Lung (tissue), 12 donors: ENCODE measurements around the gene HECW1. TPM values are rescaled to one million over a fixed set of nuclear protein-coding genes. Genes with fewer than 3 reads are reported as not detected.

Source experiments
- ATAC-seq: fragments of 200-7000 bp; cut with Tn5 transposase; one replicate; pipeline ENCODE4 v1.9.1; 2020; ENCODE audit warnings: moderate number of reproducible peaks; ENCODE audit not compliant: insufficient read depth, low FRiP score
- DNase-seq, 3 donors: peaks; one replicate each; pipeline ENCODE4 v3.0.0-alpha.2; 2013 to 2017
- H3K27ac ChIP-seq, 2 donors: one replicate each; pipeline ENCODE4 v1.5.1; 2013; ENCODE audit warnings: mild to moderate bottlenecking in 2 of 2, moderate library complexity in 2 of 2, control low read depth in 1 of 2, inconsistent platforms in 1 of 2, low read depth in 1 of 2, low read length in 1 of 2
- H3K27me3 ChIP-seq, 3 donors: one replicate each; pipeline ENCODE4 v1.5.1; 2013; ENCODE audit warnings: low read length in 2 of 3; ENCODE audit not compliant: control insufficient read depth in 3 of 3, insufficient read depth in 3 of 3
- H3K36me3 ChIP-seq, 4 donors: one replicate each; pipeline ENCODE4 v1.5.1; 2013; ENCODE audit warnings: low read length in 4 of 4, mild to moderate bottlenecking in 1 of 4, moderate library complexity in 1 of 4; ENCODE audit not compliant: control insufficient read depth in 4 of 4, insufficient read depth in 4 of 4
- H3K4me1 ChIP-seq, 5 donors: one replicate each; pipeline ENCODE4 v1.5.1; 2013; ENCODE audit warnings: low read length in 5 of 5, mild to moderate bottlenecking in 2 of 5, moderate library complexity in 1 of 5; ENCODE audit not compliant: control insufficient read depth in 5 of 5, insufficient read depth in 5 of 5
- H3K4me3 ChIP-seq: one replicate; pipeline ENCODE4 v1.5.1; 2013; ENCODE audit warnings: mild to moderate bottlenecking, control low read depth, moderate library complexity
- H3K9ac ChIP-seq, 2 donors: one replicate each; pipeline ENCODE4 v1.5.1; 2013; ENCODE audit warnings: low read length in 2 of 2, control low read depth in 1 of 2; ENCODE audit not compliant: insufficient read depth in 1 of 2
- H3K9me3 ChIP-seq, 4 donors: one replicate each; pipeline ENCODE4 v1.5.1; 2013; ENCODE audit warnings: low read length in 3 of 4, mild to moderate bottlenecking in 1 of 4, moderate library complexity in 1 of 4; ENCODE audit not compliant: control insufficient read depth in 4 of 4, insufficient read depth in 3 of 4
- WGBS, 2 donors: extraction: QIAGEN DNeasy Blood & Tissue Kit; methylation state at CpG; one replicate each; pipeline ENCODE4 v1.1.7; 2013; 5-methylcytosine and 5-hydroxymethylcytosine counted together
- polyA plus RNA-seq, 2 donors: library from polyadenylated mRNA; stranded (reverse); fragments of 200-250 nt; gene quantifications; one replicate each; pipeline ENCODE4 v1.2.1, GENCODE V29; 2013
- total RNA-seq, 2 donors: library from RNA; depleted of rRNA in 1 of 2; stranded (reverse); fragments of >200 nt in 1 of 2; gene quantifications; one replicate each; pipeline ENCODE4 v1.2.1, GENCODE V29; 2014 to 2021
- TF ChIP-seq, protein P1 (sequence below): IDR thresholded peaks from 2 replicates; pipeline ENCODE4 v1.5.1; 2012; ENCODE audit warnings: mild to moderate bottlenecking; ENCODE audit errors: control extremely low read depth, extremely low read depth
- donor health status: control.
- donor health status: control.
- donor health status: Bipolar disorder and iron deficiency.
- donor health status: healthy.
- donor health status: DM: yes; HTN: yes; CAD: no.

Gene HECW1
- total and polyA plus RNA-seq, 4 donors, result 0.05 to 0.21 (median 0.13) TPM

- 75 to 84% methylated on average over 8 of the region's 8 CpGs for WGBS, 2 donors
- no peak for DNase-seq
- ATAC-seq, result no peak
Observed at GRCh38 chr7:43308913-43309705, 196.7 kb downstream of the HECW1 start.

DNA sequence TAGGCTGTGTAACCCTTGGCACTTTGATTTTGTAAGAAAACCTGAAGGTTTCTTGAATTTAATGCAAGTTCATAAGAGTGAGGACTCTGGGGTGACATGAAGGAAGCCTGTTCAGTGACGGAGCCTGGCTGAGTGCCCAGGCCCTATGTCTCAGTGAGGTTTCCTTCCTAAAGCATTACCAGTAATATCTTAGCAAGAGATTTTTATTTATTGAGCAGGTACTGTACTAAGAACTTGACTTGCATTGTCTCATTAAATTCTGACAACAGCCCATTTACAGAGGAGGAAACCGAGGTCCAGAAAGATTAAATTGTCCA, 197.2 kb downstream of the HECW1 start:
- peak in 1 of 3 donors; percentile 48 for DNase-seq
- no peaks in the 10 kb centered on the region for H3K36me3 ChIP-seq
- ATAC-seq, result no peak
- TF ChIP-seq, protein P1, sequence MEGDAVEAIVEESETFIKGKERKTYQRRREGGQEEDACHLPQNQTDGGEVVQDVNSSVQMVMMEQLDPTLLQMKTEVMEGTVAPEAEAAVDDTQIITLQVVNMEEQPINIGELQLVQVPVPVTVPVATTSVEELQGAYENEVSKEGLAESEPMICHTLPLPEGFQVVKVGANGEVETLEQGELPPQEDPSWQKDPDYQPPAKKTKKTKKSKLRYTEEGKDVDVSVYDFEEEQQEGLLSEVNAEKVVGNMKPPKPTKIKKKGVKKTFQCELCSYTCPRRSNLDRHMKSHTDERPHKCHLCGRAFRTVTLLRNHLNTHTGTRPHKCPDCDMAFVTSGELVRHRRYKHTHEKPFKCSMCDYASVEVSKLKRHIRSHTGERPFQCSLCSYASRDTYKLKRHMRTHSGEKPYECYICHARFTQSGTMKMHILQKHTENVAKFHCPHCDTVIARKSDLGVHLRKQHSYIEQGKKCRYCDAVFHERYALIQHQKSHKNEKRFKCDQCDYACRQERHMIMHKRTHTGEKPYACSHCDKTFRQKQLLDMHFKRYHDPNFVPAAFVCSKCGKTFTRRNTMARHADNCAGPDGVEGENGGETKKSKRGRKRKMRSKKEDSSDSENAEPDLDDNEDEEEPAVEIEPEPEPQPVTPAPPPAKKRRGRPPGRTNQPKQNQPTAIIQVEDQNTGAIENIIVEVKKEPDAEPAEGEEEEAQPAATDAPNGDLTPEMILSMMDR, result no peak
- H3K4me3 ChIP-seq, result no peak overlapping the region
- no peak overlapping the region for H3K27ac ChIP-seq
- H3K4me1 ChIP-seq, result no peaks in the 10 kb centered on the region
- H3K27me3 ChIP-seq, result no peaks in the 10 kb centered on the region
- no peaks in the 10 kb centered on the region for H3K9me3 ChIP-seq
- no peak overlapping the region for H3K9ac ChIP-seq
- 66 to 67% methylated on average over 2 of the region's 2 CpGs for WGBS, 2 donors

More at GRCh38 chr7:43308913-43309705, 196.7 kb downstream of the HECW1 start:
- Histone ChIP-seq H3K9ac (no peak overlapping the region), H3K36me3 (no peaks in the 10 kb centered on the region), H3K4me1 (no peaks in the 10 kb centered on the region), H3K9me3 (no peaks in the 10 kb centered on the region), H3K27ac (no peak overlapping the region), H3K4me3 (no peak overlapping the region), H3K27me3 (no peaks in the 10 kb centered on the region)
- TF ChIP-seq, protein P1, result no peak

GRCh38 chr7:43311052-43311451, 198.6 kb downstream of the HECW1 start:
- Histone ChIP-seq H3K36me3 (no peaks in the 10 kb centered on the region), H3K9me3 (peaks cover 0 to 2% (median 0%) of the 10 kb centered on the region in 4 donors), H3K4me3 (no peak overlapping the region), H3K9ac (no peak overlapping the region), H3K27ac (no peak overlapping the region), H3K27me3 (no peaks in the 10 kb centered on the region), H3K4me1 (no peaks in the 10 kb centered on the region)
- DNase-seq (no peak), ATAC-seq (no peak)
- TF ChIP-seq, protein P1, result no peak
- WGBS, 2 donors, result 84 to 87% methylated on average over 5 of the region's 5 CpGs
